Activated CD4-positive, alpha-beta T cell treated with anti-CD3 and anti-CD28 coated beads for 1 hour (primary cell): ENCODE measurements around the gene DRG2.

Experiments used
- DNase-seq: peaks from one replicate; pipeline ENCODE4 v3.0.0-alpha.2; 2020

The DRG2 gene

DNA sequence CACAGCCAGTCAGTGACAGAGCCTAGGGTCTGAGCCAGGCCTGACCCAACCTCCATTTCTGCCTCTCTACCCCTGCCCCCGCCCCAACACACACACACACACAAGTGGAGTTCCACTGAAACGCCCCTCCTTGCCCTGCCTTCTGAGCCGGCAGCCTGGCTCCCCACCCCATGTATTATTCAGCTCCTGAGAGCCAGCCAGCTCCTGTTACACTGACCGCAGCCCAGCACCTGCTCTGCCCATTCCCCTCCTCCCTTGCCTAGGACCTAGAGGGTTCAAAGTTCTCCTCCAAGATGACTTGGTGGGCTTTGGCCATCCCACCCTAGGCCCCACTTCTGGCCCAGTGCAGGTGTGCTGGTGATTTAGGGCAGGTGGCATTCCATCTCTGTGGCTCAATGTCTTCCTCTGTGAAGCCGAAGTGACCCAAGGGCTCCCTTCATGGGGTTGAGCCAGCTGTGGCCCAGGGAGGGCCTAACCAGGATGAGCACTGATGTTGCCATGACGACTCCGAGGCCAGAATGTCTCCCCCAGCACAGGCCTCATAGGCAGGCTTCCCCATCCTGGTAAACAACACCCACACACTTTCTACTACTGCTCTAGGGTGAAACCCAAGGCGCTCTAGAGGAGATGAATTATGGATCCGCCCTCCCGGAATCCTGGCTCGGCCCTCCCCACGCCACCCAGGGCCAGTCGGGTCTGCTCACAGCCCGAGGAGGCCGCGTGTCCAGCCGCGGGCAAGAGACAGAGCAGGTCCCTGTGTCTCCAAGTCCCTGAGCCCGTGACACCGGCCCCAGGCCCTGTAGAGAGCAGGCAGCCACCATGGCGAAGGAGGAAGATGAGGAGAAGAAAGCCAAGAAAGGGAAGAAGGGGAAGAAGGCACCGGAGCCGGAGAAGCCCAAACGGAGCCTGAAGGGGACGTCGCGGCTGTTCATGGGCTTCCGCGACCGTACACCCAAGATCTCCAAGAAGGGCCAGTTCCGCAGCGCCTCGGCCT, 30.5 kb downstream of the DRG2 start:
- no peak for DNase-seq

DNA sequence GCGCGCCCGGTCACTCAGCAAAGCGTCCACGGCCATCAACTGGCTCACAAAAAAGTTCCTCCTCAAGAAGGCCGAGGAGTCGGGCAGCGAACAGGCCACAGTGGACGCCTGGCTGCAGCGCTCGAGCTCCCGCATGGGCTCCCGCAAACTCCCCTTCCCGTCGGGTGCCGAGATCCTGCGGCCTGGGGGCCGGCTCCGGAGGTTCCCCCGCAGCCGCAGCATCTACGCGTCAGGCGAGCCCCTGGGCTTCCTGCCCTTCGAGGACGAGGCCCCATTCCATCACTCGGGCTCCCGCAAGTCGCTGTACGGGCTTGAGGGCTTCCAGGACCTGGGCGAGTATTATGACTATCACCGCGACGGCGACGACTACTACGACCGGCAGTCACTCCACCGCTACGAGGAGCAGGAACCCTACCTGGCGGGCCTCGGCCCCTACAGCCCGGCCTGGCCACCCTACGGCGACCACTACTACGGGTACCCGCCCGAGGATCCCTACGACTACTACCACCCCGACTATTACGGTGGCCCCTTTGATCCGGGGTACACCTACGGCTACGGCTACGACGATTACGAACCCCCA, 31.5 kb downstream of the DRG2 start:
- DNase-seq: no peak

DNA sequence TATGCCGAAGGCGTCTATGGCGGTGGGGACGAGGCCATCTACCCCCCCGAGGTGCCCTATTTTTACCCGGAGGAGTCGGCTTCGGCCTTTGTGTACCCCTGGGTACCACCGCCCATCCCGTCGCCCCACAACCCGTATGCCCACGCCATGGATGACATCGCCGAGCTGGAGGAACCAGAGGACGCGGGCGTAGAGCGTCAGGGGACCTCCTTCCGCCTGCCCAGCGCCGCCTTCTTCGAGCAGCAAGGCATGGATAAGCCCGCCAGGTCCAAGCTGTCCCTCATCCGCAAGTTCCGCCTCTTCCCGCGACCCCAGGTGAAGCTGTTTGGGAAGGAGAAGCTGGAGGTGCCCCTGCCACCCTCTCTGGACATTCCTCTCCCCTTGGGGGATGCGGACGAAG, 32.2 kb downstream of the DRG2 start:
- no peak for DNase-seq

DNA sequence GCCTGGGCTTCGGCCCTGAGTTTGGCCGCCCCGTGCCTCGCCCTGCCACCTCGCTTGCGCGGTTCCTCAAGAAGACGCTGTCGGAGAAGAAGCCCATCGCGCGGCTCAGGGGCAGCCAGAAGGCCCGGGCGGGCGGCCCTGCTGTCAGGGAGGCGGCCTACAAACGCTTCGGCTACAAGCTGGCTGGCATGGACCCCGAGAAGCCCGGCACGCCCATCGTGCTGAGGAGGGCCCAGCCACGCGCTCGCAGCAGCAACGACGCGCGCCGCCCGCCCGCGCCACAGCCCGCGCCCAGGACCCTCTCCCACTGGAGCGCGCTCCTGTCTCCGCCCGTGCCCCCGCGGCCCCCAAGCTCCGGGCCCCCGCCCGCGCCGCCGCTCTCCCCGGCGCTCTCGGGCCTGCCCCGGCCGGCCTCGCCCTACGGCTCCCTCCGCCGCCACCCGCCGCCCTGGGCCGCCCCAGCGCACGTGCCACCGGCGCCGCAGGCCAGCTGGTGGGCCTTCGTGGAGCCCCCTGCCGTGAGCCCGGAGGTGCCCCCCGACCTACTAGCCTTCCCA, 32.8 kb downstream of the DRG2 start:
- DNase-seq: no peak

DNA sequence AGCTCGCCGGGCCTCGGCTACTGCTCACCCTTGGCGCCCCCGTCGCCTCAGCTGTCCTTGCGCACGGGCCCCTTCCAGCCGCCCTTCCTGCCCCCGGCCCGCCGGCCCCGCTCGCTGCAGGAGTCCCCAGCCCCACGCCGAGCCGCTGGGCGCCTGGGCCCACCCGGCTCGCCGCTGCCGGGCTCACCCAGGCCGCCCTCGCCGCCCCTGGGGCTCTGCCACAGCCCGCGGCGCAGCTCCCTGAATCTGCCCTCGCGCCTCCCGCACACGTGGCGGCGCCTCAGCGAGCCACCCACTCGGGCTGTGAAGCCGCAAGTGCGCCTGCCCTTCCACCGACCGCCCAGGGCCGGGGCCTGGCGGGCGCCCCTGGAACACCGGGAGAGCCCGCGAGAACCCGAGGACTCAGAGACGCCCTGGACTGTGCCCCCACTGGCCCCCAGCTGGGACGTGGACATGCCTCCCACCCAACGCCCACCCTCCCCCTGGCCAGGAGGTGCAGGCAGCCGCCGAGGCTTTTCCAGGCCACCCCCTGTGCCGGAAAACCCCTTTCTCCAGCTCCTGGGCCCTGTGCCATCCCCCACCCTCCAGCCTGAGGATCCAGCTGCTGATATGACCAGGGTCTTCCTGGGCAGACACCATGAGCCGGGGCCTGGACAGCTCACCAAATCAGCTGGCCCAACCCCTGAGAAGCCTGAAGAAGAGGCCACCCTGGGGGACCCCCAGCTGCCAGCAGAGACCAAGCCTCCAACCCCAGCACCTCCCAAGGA, 33.6 kb downstream of the DRG2 start:
- no peak for DNase-seq

DNA sequence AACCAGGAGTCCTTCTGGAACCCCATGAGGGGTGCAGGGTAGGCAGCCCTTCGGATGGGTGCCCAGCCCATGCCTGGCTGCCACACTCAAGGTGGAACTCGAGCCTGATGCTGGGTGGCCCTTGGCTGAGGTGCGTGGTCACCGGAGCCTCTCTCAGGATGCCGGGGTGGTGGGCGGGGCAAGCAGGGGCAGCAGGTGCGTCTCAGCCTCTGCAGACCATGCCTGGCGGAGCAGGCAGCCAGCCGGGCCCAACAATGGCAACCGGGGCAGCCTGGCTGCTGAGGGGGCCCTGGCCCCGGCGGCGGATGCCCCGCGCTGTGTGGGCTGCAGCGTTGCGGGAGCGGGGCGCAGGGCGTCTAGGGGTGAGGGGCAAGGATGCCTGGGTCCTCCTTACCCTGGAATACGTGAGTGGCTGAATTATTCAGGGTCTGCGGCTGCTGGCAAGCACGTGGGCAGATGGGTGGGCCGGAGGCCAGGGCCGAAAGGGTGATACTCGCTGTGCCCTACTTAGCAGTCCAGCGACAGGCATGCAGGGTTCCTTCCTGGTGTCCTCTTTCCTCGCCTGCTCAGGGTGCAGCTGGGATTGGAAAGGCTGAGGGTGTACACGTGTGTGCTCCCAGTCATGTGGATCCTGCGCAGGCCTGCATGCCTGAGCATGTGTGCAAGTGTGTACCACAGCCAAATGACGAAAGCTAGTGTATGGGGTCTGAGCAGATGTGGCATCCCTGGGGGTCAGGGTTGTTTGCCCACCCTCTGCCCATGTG, 35.4 kb downstream of the DRG2 start:
- no peak for DNase-seq

DNA sequence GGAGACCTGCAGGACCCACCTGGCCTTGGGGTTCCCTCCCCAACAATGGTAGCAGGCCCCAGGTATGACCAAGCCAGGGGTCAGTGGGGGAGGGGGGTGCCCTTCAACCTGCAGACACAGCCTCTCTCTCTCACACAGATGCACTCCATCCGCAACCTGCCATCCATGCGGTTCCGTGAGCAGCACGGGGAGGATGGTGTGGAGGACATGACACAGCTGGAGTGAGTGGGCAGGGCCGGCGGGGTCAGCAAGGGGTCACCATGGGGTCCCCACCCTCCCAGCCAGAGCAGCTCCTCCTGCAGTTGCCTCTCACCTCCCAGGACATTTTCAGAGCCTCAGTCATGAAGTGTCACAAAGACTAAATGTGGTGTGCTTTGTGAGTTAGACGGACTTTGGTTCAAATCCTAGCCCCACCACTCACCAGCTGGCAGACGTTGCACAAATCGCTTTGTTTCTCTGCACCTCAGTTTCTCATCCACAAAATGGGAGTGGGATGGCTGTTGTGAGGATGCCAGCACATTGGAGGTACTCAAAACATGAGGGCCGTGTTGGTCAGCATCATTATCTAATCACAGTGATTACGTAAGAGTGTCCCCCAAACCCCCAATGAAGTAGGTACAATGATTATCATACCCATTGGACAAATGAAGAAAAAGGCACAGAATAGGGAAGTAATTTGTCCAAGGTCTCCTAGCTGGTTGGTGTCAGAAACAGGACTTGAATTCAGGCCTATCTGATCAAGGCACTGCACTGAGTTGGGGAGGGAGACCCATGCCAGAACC, 36.8 kb downstream of the DRG2 start:
- DNase-seq: no peak

DNA sequence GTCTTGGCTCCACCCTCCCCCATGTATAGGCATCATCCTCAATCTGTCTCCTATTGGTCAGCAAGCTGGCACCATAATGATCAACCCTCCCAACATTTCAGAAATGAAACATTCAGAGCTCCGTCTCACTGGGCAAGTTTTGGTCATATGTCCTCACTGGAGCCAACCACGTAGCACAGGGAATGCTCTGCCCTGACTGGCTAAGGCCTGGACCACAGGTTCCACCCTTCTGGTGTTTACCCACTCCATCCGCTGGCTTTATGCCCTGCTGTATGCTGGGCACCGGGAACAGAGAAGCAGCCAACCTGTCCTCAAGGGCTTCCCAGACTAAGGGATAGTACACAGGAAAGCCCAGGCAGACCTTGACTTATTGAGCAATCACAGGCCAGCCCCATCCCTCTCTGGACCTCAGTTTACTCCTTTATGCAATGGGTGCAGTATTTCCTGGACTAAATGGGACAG, 41.3 kb downstream of the DRG2 start:
- no peak for DNase-seq

DNA sequence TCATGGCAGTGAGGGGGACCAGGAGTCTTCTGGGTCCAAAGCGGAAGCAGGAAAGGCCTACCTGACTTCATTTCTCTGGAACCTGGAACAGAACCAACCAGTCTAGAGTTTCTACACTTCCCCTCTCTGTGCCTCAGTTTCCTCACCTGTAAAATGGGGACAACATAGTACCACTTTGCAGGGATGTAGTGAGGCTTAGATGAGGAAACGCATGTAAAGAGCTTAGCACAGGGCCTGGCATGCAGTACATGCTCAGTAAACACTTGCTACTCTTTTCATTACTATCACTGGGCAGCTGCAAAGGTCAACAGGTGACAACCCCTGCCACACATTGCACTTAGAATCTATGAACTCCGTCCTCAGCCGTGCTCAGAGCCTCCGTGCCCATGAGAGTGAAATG, 45.0 kb downstream of the DRG2 start:
- DNase-seq: no peak

DNA sequence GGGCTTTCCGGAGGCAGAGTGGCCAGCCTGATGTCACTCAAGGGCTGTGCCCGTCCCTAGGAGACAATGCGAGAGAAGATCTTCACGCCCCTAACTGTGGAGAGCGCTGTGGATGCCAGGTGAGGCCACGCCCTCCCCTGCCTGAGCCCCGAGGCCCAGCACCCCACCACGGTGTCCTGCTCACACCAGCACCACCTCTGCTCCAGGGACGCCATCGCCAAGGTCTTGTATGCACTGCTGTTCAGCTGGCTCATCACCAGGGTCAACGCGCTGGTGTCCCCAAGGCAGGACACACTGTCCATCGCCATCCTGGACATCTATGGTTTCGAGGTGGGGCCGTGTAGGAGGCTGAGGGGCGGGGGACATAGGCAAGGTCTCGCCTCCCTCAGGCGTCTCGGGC, 48.6 kb downstream of the DRG2 start:
- no peak for DNase-seq

DNA sequence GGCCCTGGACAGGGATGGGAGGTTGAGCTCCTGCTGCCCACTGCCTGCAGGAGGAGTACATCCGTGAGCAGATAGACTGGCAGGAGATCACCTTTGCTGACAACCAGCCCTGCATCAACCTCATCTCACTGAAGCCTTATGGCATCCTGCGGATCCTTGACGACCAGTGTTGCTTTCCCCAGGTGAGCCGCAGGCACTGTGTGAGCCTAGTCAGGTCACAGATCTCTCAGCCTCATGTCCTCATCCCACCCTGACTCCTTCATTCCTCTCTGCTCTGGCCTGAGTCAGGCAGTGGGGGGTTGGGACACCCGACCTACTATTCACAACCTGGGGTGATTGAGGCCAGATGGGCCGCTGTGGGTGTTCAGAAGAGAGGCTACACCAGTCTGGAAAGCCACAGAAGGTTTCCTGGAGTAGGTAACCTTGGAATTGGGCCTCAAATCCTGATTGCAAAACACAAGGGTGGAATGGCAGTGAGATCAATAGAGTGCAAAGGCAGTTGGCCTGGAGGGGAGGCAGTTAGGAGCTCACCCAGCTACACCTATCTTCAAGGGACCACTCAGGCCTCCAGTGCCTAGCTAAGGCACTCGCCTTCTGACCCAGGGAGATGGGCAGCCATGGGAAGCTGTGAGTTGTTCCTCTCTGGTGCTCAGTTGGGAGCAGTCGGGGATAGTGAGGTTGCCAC, 50.5 kb downstream of the DRG2 start:
- DNase-seq: no peak

DNA sequence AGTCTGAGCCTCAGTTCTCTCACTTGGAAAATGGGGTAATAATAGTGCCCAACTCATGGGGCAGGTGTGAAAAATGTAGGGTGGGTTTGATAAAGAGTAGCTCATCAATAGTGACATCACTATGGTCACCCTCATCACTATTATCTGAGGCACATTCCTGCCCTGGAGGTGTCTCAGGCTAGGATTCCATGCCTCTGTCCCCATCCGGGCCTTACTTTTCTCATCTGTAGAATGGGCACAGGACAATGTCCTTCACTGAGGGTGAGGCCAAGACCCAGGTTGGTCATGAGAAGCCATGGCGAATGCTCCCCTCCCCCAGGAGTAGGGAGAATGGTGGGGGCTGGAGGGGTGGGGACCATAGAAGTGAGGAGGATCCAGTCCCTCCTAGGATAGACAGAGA, 51.3 kb downstream of the DRG2 start:
- no peak for DNase-seq

DNA sequence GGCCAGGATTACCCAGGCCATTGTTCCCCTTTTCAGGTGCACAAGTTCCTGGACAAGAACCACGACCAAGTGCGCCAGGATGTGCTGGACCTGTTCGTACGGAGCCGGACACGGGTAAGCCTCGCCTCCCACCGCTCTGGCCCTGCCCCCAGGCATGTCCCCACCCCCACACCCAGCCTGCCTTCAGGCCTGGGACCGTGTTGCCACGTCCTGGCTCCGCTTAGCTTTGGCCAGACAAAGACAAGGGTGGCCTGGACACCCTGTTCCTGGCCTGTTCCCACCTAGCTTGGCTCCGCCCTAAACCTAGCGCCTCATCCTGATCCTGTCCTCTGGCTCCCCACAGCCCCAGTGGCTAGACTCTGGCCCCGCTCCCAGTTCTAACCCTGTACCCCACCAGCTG, 51.8 kb downstream of the DRG2 start:
- DNase-seq: no peak

DNA sequence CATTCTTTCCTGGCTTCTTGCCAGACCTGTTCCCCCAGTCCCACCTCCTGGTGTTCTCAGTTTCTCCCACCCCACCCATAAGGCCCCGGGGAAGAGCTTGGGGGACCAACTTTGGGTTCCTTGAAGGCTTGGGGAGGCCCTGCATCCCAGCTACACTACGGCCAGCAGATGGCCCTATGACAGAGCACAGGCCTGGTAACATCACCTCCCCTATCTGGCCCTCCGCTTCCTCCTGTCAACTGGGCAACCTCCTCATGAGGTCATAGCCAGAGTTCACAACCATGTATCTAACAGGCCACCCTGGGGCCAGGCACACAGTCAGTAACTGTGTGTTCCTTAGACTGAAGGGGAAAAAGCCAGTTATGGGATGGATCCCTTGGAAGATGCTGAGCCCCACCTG, 52.2 kb downstream of the DRG2 start:
- DNase-seq: no peak

DNA sequence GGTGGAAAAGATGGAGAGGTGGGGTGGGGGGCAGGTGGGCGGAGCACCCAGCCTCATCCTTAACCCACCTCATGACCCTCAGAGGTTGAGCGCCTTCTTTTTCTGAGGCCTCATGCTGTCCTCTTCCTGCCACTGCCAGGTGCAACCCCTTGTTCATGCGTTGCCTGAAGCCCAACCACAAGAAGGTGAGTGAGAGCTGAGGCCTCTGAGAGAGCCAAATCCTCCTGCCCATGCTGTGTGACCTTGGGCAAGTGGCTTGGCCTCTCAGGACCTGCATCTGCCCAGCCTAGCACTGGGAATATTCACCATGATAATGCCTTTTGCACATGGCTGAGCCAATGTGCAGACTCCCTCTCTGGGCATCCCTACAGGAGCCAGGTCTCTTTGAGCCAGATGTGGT, 52.9 kb downstream of the DRG2 start:
- DNase-seq: no peak

DNA sequence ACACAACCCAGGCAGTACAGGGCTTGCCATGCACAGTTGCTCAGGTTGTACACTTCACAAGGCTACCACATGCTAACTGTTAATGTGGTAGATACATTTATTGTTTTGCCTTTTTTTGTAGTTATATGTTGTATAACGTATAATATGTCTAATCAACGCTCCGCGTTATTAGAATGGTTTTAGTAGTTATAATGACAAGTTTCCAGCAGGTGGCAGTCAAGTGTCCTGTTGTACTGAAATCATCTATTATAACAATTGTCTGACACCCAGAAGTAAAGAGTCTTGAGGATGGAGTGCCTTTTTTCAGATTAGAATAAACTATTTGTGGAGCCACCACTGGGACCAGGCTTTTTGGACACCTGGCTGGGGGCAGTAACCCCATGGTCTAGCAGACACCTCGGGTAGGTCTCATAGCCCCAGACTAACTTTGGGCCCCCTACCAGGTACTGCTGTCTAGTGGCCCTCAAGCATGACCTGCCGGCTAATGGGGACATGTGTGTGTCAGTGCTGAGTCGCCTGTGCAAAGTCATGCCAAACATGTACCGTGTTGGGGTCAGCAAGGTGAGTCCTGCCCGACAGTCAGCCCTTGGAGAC, 53.6 kb downstream of the DRG2 start:
- DNase-seq: no peak

DNA sequence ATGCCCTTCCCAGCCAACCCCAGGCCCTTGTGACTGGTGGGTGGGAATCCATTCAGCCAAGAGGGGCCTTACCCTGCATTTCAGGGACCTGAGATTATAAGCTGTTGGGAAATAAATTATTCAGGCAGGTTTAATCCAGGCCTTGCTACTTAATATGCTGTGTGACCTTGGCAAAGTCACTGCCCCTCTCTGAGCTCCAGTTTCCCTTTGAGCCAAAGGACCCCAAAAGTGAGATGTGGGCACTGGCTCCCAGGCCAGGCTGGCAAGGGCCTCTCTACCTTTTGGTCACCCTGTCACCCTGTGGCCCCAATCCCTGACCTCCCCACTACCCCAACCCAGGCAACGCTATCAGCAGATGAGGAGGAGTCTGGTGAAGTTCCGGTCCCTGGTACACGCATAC, 54.7 kb downstream of the DRG2 start:
- DNase-seq: no peak

DNA sequence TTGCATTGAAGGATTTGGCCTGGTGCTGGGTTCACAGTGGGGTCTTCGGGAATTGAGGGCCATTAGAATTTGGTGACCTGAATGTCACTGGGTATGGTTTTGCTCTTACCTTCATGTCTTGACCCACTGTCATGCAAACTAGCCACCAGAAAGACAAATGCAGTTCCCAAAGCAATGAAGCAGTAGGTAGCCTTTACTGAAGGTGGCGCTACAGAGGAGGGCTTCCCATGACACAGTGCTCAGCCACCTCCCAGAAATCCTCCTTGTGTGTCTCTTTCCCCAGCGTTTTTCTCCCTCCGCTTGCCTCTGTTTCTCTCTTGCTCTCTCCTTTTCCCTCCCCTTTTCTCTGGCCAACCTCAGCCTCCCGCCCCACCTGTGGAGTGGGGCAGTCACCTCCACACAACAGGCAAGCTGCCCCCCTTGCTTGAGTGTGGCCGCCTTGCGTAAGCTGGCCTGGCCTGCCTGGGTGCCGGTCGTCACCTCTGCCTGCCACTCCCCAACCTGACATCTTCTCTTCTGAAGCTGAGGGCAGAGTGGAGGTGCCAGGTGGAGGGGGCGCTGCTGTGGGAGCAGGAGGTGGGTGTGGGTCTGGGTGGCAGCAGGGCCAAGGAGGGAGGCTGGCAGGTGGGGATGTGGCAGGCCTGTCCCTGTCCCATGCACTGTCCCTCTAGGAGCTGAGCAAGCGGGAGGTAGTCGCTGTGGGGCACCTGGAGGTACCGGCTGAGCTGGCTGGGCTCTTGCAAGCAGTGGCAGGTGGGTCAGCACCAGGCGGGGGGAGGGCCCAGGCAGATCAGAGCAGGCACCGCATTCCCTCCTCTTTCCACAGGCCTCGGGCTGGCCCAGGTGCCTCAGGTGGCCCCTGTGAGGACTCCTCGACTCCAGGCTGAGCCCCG, 55.5 kb downstream of the DRG2 start:
- no peak for DNase-seq

DNA sequence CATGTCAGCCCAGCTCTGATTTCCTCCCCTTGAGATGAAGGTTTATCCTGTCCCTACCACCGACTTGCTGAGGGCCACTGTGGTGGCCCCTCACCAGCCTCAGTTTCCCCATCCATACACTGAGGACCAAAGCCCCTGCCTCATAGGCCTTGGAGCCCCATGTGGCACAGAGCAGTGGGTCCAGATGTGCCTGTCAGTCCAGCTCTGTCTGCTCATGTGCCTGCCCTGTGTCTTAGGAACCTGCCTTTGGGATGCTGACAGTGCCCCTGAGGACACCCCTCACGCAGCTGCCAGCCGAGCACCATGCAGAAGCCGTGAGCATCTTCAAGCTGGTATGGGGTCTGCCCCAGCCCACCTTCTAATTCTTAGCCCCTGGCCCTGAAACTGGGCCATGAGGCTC, 56.5 kb downstream of the DRG2 start:
- DNase-seq: no peak

DNA sequence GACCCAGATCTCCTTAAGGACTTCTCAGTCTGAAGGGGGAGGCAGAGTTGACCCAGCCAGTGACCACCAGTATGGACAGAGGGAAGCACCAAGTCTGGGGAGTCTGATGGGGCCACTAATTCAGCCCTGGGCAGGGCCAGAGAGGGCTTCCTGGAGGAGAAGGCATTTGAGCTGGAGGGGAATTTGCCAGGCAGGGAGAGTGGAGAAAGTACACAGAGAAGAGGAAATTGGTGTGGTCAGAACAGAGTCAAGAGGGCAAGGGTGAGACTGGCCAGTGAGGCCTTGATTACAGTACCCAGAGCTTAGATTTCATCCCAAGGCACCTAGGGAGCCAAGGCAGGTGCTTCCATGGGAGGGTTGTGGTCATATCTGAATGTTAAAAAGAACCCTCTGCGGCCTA, 57.1 kb downstream of the DRG2 start:
- DNase-seq: no peak
